GM12801 (cell line): ENCODE results near the gene AGAP3.

Source experiments
- TF ChIP-seq, protein P1 (sequence below): IDR thresholded peaks from one replicate; pipeline ENCODE4 v1.5.1; 2011; ENCODE audit warnings: control low read depth; ENCODE audit not compliant: insufficient read length; ENCODE audit errors: extremely low read depth

AGAP3 gene

GRCh38 chr7:151114151-151115090 is 28.1 kb downstream of the AGAP3 start:
- TF ChIP-seq, protein P1, sequence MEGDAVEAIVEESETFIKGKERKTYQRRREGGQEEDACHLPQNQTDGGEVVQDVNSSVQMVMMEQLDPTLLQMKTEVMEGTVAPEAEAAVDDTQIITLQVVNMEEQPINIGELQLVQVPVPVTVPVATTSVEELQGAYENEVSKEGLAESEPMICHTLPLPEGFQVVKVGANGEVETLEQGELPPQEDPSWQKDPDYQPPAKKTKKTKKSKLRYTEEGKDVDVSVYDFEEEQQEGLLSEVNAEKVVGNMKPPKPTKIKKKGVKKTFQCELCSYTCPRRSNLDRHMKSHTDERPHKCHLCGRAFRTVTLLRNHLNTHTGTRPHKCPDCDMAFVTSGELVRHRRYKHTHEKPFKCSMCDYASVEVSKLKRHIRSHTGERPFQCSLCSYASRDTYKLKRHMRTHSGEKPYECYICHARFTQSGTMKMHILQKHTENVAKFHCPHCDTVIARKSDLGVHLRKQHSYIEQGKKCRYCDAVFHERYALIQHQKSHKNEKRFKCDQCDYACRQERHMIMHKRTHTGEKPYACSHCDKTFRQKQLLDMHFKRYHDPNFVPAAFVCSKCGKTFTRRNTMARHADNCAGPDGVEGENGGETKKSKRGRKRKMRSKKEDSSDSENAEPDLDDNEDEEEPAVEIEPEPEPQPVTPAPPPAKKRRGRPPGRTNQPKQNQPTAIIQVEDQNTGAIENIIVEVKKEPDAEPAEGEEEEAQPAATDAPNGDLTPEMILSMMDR = no peak

- TF ChIP-seq, protein P1 = no peak
Observed at GRCh38 chr7:151115121-151115835, 29.0 kb downstream of the AGAP3 start.

GRCh38 chr7:151115836-151116418 is 29.7 kb downstream of the AGAP3 start:
- TF ChIP-seq, protein P1 = no peak

DNA sequence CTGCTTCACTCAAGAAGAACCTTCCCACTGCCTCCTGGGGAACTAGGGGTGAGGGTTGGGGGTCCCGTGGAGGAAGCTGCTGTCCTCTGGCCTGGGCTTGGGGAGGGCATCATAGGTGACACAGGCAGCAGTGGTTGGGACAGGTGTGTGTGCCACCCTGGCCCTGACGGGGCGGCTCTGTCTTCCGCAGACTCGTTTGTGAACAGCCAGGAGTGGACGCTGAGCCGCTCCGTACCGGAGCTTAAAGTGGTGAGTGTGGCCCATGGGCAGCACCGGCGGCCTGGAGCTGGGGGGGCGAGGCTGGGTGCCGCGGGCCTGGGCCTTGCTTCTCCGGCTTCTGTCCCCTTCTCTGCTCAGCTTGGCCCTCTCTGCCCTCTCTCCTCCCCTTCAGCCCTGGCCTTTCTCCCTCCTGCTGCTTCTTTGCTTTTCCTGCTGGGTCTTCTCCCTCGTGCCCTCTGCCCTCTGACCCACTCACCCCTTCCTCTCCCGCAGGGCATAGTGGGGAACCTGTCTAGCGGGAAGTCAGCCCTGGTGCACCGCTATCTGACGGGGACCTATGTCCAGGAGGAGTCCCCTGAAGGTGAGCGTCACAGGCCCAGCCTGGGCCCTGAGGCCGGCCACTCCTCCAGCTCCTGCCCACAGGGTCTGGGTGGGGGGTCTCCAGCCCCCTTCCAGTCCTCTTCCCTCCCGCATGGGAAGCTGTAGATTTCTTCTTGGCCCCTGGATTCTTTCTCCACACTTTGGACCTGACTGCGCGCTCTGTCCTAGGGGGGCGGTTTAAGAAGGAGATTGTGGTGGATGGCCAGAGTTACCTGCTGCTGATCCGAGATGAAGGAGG is 30.5 kb downstream of the AGAP3 start:
- TF ChIP-seq, protein P1 = no peak

DNA sequence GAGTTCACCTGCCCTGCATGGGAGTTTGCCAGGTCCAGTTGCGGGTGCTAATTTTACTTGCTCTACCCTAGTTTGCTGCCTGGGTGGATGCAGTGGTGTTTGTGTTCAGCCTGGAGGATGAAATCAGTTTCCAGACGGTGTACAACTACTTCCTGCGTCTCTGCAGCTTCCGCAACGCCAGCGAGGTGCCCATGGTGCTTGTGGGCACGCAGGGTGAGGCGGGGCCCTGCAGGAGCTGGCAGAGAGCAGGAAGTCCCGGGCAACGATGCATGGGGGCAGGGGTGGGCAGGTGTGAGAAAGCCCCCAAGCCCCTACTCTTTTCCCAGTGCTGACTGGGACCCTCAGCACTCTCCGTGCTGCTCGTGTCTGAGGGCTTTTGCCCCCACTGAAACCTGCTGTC is 31.3 kb downstream of the AGAP3 start:
- TF ChIP-seq, protein P1 = no peak

- TF ChIP-seq, protein P1 = no peak
Observed at GRCh38 chr7:151118108-151119054, 32.1 kb downstream of the AGAP3 start.
